Fibroblast of skin of left biceps (primary cell): ENCODE measurements around the gene FFAR2.

Experiments
- DNase-seq, 2 experiments: peaks; one replicate each; pipeline ENCODE4 v3.0.0-alpha.2; 2013; ENCODE audit warnings: low read depth in 2 of 2

Gene FFAR2

DNA sequence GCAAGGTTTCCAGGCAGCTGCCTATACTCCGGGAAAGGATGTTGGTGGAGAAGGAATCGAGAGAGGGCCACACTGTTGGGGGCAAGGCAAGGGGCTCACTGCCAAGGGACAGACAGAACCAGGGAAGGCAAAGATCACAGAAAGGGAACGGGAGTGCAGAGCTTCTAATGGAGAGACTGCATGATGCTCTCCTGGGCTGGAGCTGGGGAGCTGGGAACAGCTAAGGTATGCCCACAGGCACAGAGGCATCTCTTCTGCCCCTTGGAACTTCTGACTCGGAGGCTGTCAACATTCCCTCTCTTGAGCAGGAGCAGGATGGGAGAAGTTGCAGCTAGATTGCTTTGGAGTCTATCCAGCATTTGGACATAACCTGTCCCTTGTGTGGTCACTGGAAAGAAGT, 22.4 kb upstream of the FFAR2 start:
- no peak for DNase-seq

- no peak for DNase-seq
Observed at GRCh38 chr19:35427187-35427586, 20.9 kb upstream of the FFAR2 start.

DNA sequence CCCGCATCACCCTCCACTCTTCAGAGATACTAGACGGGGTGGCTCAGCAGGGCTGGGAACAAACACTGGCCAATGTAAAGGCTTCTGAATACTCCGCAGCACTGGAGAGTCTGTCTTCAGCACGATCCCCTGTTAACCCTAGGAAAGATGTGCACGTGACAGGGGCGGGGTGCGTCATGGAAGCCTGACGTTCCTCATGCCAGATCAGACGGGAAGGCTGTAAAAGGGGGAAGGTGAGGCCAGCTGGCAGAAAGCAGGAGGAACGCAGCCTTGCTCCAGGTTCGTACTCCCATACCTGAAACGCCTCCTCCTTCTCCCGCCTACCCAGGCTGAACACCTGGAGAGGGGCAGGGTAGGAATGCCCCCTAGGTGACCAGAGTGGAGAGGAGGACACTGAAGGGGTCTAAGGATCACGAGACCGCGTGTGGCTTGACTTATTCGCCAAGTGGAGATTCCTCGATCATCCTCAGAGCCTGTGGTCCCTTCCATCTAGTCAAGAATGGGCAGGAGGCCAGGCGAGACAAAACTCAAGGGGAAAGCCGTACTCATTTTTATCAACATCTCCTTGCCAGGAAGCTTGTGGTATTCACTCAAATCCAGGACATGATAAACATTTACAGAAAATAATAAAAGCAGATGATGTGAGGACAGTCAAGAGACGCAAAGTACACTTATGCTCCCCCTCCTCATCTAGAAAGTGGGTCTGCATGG, 18.2 kb upstream of the FFAR2 start:
- no peak for DNase-seq

- DNase-seq = no peak
Observed at GRCh38 chr19:35430409-35431144, 17.5 kb upstream of the FFAR2 start.

GRCh38 chr19:35431145-35431807, 16.8 kb upstream of the FFAR2 start:
- no peak for DNase-seq

DNA sequence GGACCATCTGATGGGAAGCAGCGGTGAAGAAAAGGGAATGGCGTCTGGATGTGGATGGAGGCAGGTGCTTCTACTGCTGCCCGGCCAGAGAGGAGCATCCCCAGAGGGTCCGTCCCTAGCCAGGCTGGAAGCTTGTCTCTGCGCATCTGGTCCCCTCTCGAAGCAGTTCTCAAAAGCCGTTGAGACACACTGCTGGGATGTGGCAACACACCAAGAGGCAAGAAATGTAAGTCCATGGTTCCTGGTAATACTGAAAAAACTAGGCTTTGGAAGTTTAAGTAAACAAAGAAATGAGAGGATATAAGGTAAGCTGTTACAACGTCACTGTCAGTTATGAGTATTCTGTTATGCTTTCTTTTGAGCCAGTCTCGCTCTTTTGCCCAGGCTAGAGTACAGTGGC, 15.1 kb upstream of the FFAR2 start:
- DNase-seq = no peak

DNA sequence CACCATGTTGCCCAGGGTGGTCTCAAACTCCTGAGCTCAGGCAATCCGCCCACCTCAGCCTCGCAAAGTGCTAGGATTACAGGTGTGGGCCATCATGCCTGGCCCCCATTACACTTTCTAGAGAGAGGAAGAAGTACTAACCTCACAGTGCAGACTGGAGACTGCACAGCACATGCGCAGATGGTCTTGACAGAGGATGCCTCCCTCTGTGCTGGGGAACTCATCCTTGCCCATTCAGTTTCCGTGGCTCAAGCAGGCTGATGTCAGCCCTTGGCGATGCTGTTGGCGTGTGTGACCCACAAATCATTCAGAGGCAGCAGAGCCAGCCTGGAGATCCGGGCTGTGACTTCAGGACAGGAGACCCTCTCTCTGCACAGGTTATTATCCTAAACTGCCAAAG, 14.6 kb upstream of the FFAR2 start:
- no peak for DNase-seq

DNA sequence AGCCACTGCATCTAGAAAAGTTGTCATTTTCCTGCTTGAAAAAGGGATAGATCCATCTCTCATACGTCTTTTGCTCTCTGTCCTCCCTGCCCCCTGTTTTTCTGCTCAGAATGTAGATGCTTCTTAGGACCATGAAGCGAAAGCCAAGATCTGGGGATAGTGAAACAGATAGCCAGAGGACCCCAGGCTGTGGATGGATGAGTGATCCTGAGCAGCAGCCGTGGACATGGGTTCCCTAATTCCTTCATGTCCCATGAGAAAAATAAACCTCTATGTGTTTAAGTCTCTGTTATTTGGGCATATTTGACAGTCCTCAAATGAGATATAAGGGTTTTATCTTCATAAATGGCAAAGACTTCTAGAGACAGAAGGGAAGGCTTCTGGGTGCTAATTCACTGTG, 12.2 kb upstream of the FFAR2 start:
- DNase-seq = no peak

DNA sequence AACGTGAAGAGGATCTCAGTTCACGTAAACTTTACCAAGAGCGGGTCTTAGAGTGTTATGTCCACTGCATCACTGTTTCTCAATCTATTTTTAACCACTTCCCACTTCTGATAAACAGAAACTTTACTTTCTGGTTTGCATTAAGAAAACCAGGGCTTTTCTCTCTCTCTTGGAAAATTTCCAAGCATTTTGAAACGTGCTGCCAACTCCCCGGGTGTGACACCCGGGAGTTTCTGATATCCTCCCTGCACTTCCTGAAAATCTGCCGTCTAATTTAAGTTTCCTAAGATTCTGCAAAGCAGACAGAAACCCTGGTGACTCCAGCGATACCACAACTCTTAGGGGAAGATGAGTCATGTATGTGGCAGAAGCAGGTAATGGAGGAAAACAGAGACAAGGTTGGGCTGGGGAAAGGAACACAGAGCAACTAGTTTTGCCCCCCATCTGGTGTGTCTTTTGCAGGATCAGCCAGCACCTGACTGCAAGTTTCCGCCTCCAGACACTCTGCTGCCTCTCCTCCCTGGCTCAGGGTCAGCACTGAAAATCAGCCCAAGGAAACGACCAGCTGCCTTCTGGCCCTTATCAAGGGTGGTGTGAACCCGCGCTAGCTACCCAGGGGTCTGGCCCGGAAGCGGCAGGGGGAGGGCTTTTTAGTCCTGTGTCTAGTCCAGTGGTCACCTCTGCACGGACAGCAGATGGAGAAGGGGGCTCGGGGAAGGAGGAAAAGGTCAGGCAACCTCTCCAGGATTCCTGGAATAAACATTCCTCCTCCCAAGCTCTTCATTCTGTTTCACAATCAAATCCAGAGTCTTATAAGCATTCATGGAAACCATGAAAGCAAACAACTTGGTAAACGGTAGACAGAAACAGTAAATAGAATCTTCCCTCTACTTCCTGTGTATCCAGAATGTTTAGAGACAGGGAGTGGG, 11.3 kb upstream of the FFAR2 start:
- peak in 1 of 2 experiments; percentile 8 for DNase-seq

DNA sequence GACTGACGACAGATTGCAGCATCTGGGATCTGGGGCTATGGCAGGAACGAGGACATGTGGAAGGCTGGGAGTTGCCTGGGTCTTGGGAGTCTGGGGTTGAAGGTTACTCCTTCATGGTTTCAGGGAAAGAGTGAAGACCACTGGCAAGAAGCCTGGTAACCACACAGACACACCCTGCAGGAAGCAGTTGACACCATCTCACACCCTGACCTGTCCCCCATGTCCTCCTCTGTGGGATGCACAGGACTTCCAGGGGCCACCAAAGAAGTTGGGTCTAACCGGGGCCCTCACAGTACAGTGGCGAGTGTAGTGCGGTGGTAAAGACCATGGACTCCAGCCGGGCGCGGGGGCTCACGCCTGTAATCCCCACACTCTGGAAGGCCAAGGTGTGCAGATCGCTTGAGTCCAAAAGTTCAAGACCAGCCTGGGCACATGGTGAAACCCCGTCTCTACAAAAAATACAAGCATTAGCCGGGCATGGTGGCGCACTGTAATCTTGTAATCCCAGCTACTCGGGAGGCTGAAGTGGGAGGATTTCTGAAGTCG, 10.6 kb upstream of the FFAR2 start:
- DNase-seq = no peak

- DNase-seq = no peak
Observed at GRCh38 chr19:35438096-35438495, 10.0 kb upstream of the FFAR2 start.

GRCh38 chr19:35438527-35438926, 9.5 kb upstream of the FFAR2 start:
- no peak for DNase-seq

- DNase-seq = no peak
Observed at GRCh38 chr19:35439921-35440320, 8.1 kb upstream of the FFAR2 start.

DNA sequence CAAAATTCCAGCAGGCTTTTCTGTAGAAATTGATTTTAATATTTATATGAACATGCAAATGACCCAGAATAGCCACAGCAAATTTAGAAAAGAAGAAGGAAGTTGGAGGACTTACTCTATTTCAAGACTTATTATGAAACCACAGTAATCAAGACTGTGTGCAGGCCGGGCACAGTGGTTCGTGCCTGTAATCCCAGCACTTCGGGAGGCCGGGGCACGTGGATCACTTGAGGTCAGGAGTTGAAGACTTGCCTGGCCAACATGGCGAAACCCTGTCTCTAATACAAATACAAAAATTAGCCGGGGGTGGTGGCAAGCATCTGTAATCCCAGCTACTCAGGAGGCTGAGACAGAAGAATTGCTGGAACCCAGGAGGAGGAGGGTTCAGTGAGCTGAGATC, 6.0 kb upstream of the FFAR2 start:
- no peak for DNase-seq

- DNase-seq = no peak
Observed at GRCh38 chr19:35444735-35445134, 3.3 kb upstream of the FFAR2 start.

GRCh38 chr19:35445826-35446593, 2.0 kb upstream of the FFAR2 start:
- no peak for DNase-seq

GRCh38 chr19:35449359-35450043, 1.4 kb downstream of the FFAR2 start:
- DNase-seq = no peak

DNA sequence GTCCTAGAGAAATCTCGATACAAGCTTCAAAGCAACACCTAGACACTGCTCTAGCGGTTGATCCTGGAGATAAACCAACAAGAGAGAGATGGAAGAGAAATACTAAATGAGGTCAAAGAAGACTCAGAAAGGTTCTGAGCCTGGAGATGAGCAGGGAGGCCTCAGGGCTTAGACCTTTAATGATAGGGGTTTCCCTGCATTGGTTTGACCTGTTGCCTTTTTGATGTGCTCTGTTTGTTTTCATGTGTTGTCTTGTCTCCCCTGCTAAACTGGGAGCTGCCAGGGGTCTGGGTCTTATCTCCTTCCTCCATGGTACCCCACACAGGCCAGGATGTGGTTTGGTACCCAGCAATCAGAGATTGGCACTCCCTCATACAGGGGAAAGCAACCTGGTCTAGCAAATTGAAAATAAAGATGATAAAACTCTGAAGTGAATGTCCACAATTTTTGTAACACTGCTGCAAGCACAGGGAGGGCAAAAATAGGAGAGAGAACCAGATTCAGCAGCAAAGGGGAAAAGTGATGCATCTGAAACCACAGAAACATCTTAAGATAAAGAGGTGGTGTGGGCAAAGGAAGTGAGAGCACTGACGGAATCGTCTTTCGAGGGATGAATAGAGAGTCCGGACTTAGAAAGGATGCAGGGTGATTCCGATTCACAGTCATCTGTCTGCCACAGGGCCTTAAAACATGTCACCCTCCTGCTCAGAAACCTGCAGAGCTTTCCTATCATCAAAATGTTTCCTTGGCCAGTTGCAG, 3.5 kb downstream of the FFAR2 start:
- no peak for DNase-seq

DNA sequence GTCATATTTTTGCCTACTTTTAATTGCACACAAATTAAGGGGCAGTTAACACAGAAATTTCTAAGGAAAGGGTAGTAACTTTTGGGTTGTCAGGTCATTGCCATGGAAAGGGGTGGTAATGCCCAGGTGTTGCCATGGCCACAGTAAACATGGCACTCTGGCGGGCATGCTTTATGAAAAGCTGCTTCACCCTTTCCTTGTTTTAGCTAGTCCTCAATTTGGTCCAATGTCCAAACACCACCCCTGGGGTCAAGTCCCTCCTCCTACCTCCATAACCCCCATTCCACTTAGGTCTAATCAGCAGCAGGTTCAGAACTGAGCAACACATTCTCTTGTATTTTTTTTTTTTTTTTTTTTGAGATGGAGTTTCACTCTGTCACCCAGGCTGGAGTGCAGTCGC, 6.6 kb downstream of the FFAR2 start:
- no peak for DNase-seq
